ENCODE data around the gene MPHOSPH9.

MPHOSPH9 gene

GRCh38 chr12:123114304-123115083, 118.4 kb downstream of the MPHOSPH9 start:
- H3K9ac ChIP-seq (ENCODE audit: low read depth, low read length, poor library complexity), result no peak overlapping the region
- H2BK15ac ChIP-seq (ENCODE audit: low read length), result no peak overlapping the region
- DNase-seq (ENCODE audit: low spot score), result no peak
- no peaks in the 10 kb centered on the region for H3K27me3 ChIP-seq (ENCODE audit: control insufficient read depth in 3 of 3, insufficient read depth in 3 of 3, low read depth in 1 of 3, low read length in 3 of 3)
- no peak overlapping the region for H3K4me2 ChIP-seq (ENCODE audit: insufficient read depth, low read length, poor library complexity, severe bottlenecking)
- H3K9me3 ChIP-seq (replicated peaks in 1 of 2; ENCODE audit: control insufficient read depth in 2 of 2, insufficient read depth in 1 of 2, low read depth in 1 of 2, low read length in 2 of 2), result no peaks in the 10 kb centered on the region
- H2BK5ac ChIP-seq (ENCODE audit: low read length), result no peak overlapping the region
- no CpG with 5 or more reads among the region's 13 CpGs for WGBS, 2 donors (ENCODE audit: extremely low coverage in 2 of 2, insufficient read length in 2 of 2, insufficient replicate concordance in 1 of 2)
- H3K23ac ChIP-seq (ENCODE audit: low read depth, low read length, poor library complexity), result no peak overlapping the region
- H2AK5ac ChIP-seq (ENCODE audit: low read depth, low read length), result no peak overlapping the region
- no peak overlapping the region for H3K14ac ChIP-seq (ENCODE audit: low read length)
- H3K27ac ChIP-seq (replicated peaks; ENCODE audit: low read length), result no peak overlapping the region
- H3K4me3 ChIP-seq (ENCODE audit: low read length in 2 of 2), result no peak overlapping the region
- peak overlapping the region; percentile 44 for H3K18ac ChIP-seq (ENCODE audit: low read length)
- no peak overlapping the region for H2BK12ac ChIP-seq (ENCODE audit: low read length)
- no peak overlapping the region for H2BK120ac ChIP-seq (ENCODE audit: low read depth, low read length)
- no peaks in the 10 kb centered on the region for H3K36me3 ChIP-seq (replicated peaks in 1 of 2; ENCODE audit: control insufficient read depth in 2 of 2, insufficient read depth in 2 of 2, low read length in 2 of 2)
- no peak overlapping the region for H3K4ac ChIP-seq (ENCODE audit: low read length)
- H2AFZ ChIP-seq (ENCODE audit: low read length), result no peak overlapping the region
- H4K8ac ChIP-seq (ENCODE audit: low read depth, low read length), result no peak overlapping the region
- H3K4me1 ChIP-seq (ENCODE audit: control insufficient read depth in 2 of 2, insufficient read depth in 1 of 2, low read depth in 1 of 2, low read length in 2 of 2), result peaks cover 15 to 29% of the 10 kb centered on the region in 2 donors
- no peak overlapping the region for H4K91ac ChIP-seq (ENCODE audit: low read depth, low read length, poor library complexity)
- no peaks in the 10 kb centered on the region for H3K79me1 ChIP-seq (ENCODE audit: low read depth, low read length)

- peaks cover 14 to 29% of the 10 kb centered on the region in 2 donors for H3K4me1 ChIP-seq (ENCODE audit: control insufficient read depth in 2 of 2, insufficient read depth in 1 of 2, low read depth in 1 of 2, low read length in 2 of 2)
- peaks cover 0 to 10% of the 10 kb centered on the region in 2 donors for H3K36me3 ChIP-seq (replicated peaks in 1 of 2; ENCODE audit: control insufficient read depth in 2 of 2, insufficient read depth in 2 of 2, low read length in 2 of 2)
- WGBS, 2 donors (ENCODE audit: extremely low coverage in 2 of 2, insufficient read length in 2 of 2, insufficient replicate concordance in 1 of 2), result no CpG with 5 or more reads among the region's 8 CpGs
- H2AK5ac ChIP-seq (ENCODE audit: low read depth, low read length), result no peak overlapping the region
- H3K27ac ChIP-seq (replicated peaks; ENCODE audit: low read length), result no peak overlapping the region
- H2BK12ac ChIP-seq (ENCODE audit: low read length), result no peak overlapping the region
- H3K4me3 ChIP-seq (ENCODE audit: low read length in 2 of 2), result no peak overlapping the region
- H3K9me3 ChIP-seq (replicated peaks in 1 of 2; ENCODE audit: control insufficient read depth in 2 of 2, insufficient read depth in 1 of 2, low read depth in 1 of 2, low read length in 2 of 2), result no peaks in the 10 kb centered on the region
- H2BK120ac ChIP-seq (ENCODE audit: low read depth, low read length), result no peak overlapping the region
- no peak overlapping the region for H2BK15ac ChIP-seq (ENCODE audit: low read length)
- H2BK5ac ChIP-seq (ENCODE audit: low read length), result no peak overlapping the region
- H3K23ac ChIP-seq (ENCODE audit: low read depth, low read length, poor library complexity), result no peak overlapping the region
- no peak overlapping the region for H4K91ac ChIP-seq (ENCODE audit: low read depth, low read length, poor library complexity)
- no peak overlapping the region for H3K4ac ChIP-seq (ENCODE audit: low read length)
- H3K4me2 ChIP-seq (ENCODE audit: insufficient read depth, low read length, poor library complexity, severe bottlenecking), result no peak overlapping the region
- H3K79me1 ChIP-seq (ENCODE audit: low read depth, low read length), result no peaks in the 10 kb centered on the region
- H2AFZ ChIP-seq (ENCODE audit: low read length), result no peak overlapping the region
- no peak overlapping the region for H3K18ac ChIP-seq (ENCODE audit: low read length)
- no peak overlapping the region for H3K9ac ChIP-seq (ENCODE audit: low read depth, low read length, poor library complexity)
- no peak overlapping the region for H4K8ac ChIP-seq (ENCODE audit: low read depth, low read length)
- no peak for DNase-seq (ENCODE audit: low spot score)
- H3K14ac ChIP-seq (ENCODE audit: low read length), result no peak overlapping the region
- H3K27me3 ChIP-seq (ENCODE audit: control insufficient read depth in 3 of 3, insufficient read depth in 3 of 3, low read depth in 1 of 3, low read length in 3 of 3), result no peaks in the 10 kb centered on the region
These were observed 119.9 kb downstream of the MPHOSPH9 start for GRCh38 chr12:123113026-123113425.

GRCh38 chr12:123111498-123112165, 121.3 kb downstream of the MPHOSPH9 start:
- peaks cover 0 to 14% of the 10 kb centered on the region in 2 donors for H3K36me3 ChIP-seq (replicated peaks in 1 of 2; ENCODE audit: control insufficient read depth in 2 of 2, insufficient read depth in 2 of 2, low read length in 2 of 2)
- no peak overlapping the region for H3K4me3 ChIP-seq (ENCODE audit: low read length in 2 of 2)
- H3K4me2 ChIP-seq (ENCODE audit: insufficient read depth, low read length, poor library complexity, severe bottlenecking), result no peak overlapping the region
- no peak overlapping the region for H2BK120ac ChIP-seq (ENCODE audit: low read depth, low read length)
- H3K18ac ChIP-seq (ENCODE audit: low read length), result peak overlapping the region; percentile 60
- H3K4me1 ChIP-seq (ENCODE audit: control insufficient read depth in 2 of 2, insufficient read depth in 1 of 2, low read depth in 1 of 2, low read length in 2 of 2), result peaks cover 18 to 35% of the 10 kb centered on the region in 2 donors
- no peaks in the 10 kb centered on the region for H3K27me3 ChIP-seq (ENCODE audit: control insufficient read depth in 3 of 3, insufficient read depth in 3 of 3, low read depth in 1 of 3, low read length in 3 of 3)
- H2BK15ac ChIP-seq (ENCODE audit: low read length), result no peak overlapping the region
- WGBS, 2 donors (ENCODE audit: extremely low coverage in 2 of 2, insufficient read length in 2 of 2, insufficient replicate concordance in 1 of 2), result no CpG with 5 or more reads among the region's 19 CpGs
- H3K9me3 ChIP-seq (replicated peaks in 1 of 2; ENCODE audit: control insufficient read depth in 2 of 2, insufficient read depth in 1 of 2, low read depth in 1 of 2, low read length in 2 of 2), result no peaks in the 10 kb centered on the region
- H2BK5ac ChIP-seq (ENCODE audit: low read length), result no peak overlapping the region
- H4K8ac ChIP-seq (ENCODE audit: low read depth, low read length), result no peak overlapping the region
- H3K9ac ChIP-seq (ENCODE audit: low read depth, low read length, poor library complexity), result no peak overlapping the region
- no peak overlapping the region for H2BK12ac ChIP-seq (ENCODE audit: low read length)
- peak overlapping the region; percentile 0 for H2AK5ac ChIP-seq (ENCODE audit: low read depth, low read length)
- H3K14ac ChIP-seq (ENCODE audit: low read length), result peak overlapping the region; percentile 85
- no peak overlapping the region for H3K27ac ChIP-seq (replicated peaks; ENCODE audit: low read length)
- H3K79me1 ChIP-seq (ENCODE audit: low read depth, low read length), result no peaks in the 10 kb centered on the region
- no peak overlapping the region for H3K4ac ChIP-seq (ENCODE audit: low read length)
- DNase-seq (ENCODE audit: low spot score), result no peak
- H2AFZ ChIP-seq (ENCODE audit: low read length), result peak overlapping the region; percentile 66
- H4K91ac ChIP-seq (ENCODE audit: low read depth, low read length, poor library complexity), result no peak overlapping the region
- H3K23ac ChIP-seq (ENCODE audit: low read depth, low read length, poor library complexity), result peak overlapping the region; percentile 29

- H2BK15ac ChIP-seq (ENCODE audit: low read length), result no peak overlapping the region
- H3K23ac ChIP-seq (ENCODE audit: low read depth, low read length, poor library complexity), result no peak overlapping the region
- H2BK5ac ChIP-seq (ENCODE audit: low read length), result no peak overlapping the region
- H3K9ac ChIP-seq (ENCODE audit: low read depth, low read length, poor library complexity), result no peak overlapping the region
- no peaks in the 10 kb centered on the region for H3K27me3 ChIP-seq (ENCODE audit: control insufficient read depth in 3 of 3, insufficient read depth in 3 of 3, low read depth in 1 of 3, low read length in 3 of 3)
- no peak overlapping the region for H3K27ac ChIP-seq (replicated peaks; ENCODE audit: low read length)
- no peak overlapping the region for H3K4me3 ChIP-seq (ENCODE audit: low read length in 2 of 2)
- H3K4ac ChIP-seq (ENCODE audit: low read length), result no peak overlapping the region
- no peak overlapping the region for H2AK5ac ChIP-seq (ENCODE audit: low read depth, low read length)
- no peak overlapping the region for H2BK120ac ChIP-seq (ENCODE audit: low read depth, low read length)
- H3K4me2 ChIP-seq (ENCODE audit: insufficient read depth, low read length, poor library complexity, severe bottlenecking), result no peak overlapping the region
- no peak overlapping the region for H2BK12ac ChIP-seq (ENCODE audit: low read length)
- no CpG with 5 or more reads among the region's 3 CpGs for WGBS, 2 donors (ENCODE audit: extremely low coverage in 2 of 2, insufficient read length in 2 of 2, insufficient replicate concordance in 1 of 2)
- DNase-seq (ENCODE audit: low spot score), result no peak
- H3K9me3 ChIP-seq (replicated peaks in 1 of 2; ENCODE audit: control insufficient read depth in 2 of 2, insufficient read depth in 1 of 2, low read depth in 1 of 2, low read length in 2 of 2), result no peaks in the 10 kb centered on the region
- H3K36me3 ChIP-seq (replicated peaks in 1 of 2; ENCODE audit: control insufficient read depth in 2 of 2, insufficient read depth in 2 of 2, low read length in 2 of 2), result peaks cover 0 to 14% of the 10 kb centered on the region in 2 donors
- no peaks in the 10 kb centered on the region for H3K79me1 ChIP-seq (ENCODE audit: low read depth, low read length)
- no peak overlapping the region for H4K91ac ChIP-seq (ENCODE audit: low read depth, low read length, poor library complexity)
- H3K14ac ChIP-seq (ENCODE audit: low read length), result no peak overlapping the region
- H3K4me1 ChIP-seq (ENCODE audit: control insufficient read depth in 2 of 2, insufficient read depth in 1 of 2, low read depth in 1 of 2, low read length in 2 of 2), result peaks cover 27 to 39% of the 10 kb centered on the region in 2 donors
- no peak overlapping the region for H2AFZ ChIP-seq (ENCODE audit: low read length)
- no peak overlapping the region for H3K18ac ChIP-seq (ENCODE audit: low read length)
- H4K8ac ChIP-seq (ENCODE audit: low read depth, low read length), result no peak overlapping the region
These were observed 123.6 kb downstream of the MPHOSPH9 start for GRCh38 chr12:123109319-123109772.
